Activated CD8-positive, alpha-beta memory T cell treated with anti-CD3 and anti-CD28 coated beads for 36 hours (primary cell): Measurements from ENCODE around the gene KPNB1. TPM values are rescaled to one million over a fixed set of nuclear protein-coding genes. Genes with fewer than 3 reads are reported as not detected.

Source experiments
- CTCF ChIA-PET: fragments of 350-600 bp; sonication (Branson Sonifier 250); formaldehyde crosslinking; loops from one replicate; lab custom pipeline; 2021; ENCODE audit warnings: antibody characterized with exemption; lab: Charles Lee
- POLR2A ChIA-PET: fragments of 350-600 bp; sonication (Branson Sonifier 250); formaldehyde crosslinking; loops from one replicate; lab custom pipeline; 2021; ENCODE audit warnings: antibody characterized with exemption; lab: Charles Lee
- total RNA-seq, 2 experiments: library from RNA; stranded (reverse); gene quantifications; one replicate each; pipeline ENCODE4 v1.2.3, GENCODE V29; 2021

KPNB1 gene
- total RNA-seq, 2 experiments from 2014 or later = 844 to 864 TPM

GRCh38 chr17:47724705-47725104 lies 75.0 kb downstream of the KPNB1 start:
- CTCF ChIA-PET = interaction anchor here (0.6 to 2.4 kb wide), 5 partner anchors 9 to 60 kb away, joined by 3 to 8 read pairs (median 4); no protein-coding TSS in a partner anchor
- POLR2A ChIA-PET = no interaction called here

GRCh38 chr17:47725446-47726111 lies 75.9 kb downstream of the KPNB1 start:
- ChIA-PET CTCF (interaction anchor here (0.6 to 2.4 kb wide), 5 partner anchors 9 to 31 kb away, joined by 3 to 8 read pairs (median 4); no protein-coding TSS in a partner anchor), POLR2A (no interaction called here)

DNA sequence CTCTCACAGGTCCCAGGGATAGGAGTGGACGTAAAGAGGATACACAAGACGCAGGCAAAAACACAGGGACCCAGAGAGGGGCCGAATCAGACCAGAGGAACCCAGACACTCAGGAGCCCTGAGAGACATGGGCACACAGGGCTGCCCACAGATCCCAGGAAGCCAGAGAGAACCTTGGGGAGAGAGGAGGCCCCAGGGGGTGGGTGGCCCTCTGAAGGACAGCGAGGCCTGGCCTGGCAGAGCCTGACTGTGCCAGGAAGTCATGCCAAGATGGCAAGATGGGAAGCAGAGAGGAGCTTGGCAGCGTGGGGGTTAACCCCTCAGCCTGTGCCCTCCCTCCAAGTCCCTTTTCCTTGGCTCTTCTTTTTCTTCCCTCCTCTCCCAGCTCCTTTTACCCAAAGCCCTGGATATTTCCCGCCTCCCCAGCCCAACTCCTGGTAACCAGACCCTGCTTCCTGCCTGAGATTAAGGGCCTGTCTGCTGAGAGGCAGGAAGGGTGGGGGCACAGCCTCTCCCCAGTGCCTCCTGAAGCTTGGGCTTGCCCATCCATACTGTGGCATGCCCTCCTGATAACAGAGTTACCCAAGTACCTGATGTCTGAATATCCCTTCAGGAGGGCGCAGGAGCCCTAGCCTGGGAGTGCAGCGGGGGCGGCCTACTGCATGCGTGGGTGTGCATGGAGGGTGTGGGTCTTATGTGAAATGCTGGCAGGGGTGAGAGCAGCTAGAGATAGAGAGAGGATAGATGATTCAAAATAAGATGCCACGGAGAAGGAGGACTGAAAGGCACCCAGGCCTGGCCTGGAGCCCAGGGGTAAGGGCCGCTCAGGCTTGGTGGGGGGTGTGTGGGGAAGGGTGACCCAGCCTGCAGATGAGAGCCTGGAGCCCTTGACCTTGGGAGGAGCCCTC lies 77.3 kb downstream of the KPNB1 start:
- POLR2A ChIA-PET = interaction anchor here (0.6 to 0.7 kb wide), 2 partner anchors 26 to 117 kb away, joined by 3 to 5 read pairs; no protein-coding TSS in a partner anchor

GRCh38 chr17:47727704-47728036 lies 78.0 kb downstream of the KPNB1 start:
- POLR2A ChIA-PET = interaction anchor here (0.6 kb wide), 1 partner anchor 117 kb away, joined by 5 read pairs; no protein-coding TSS in a partner anchor
- CTCF ChIA-PET = interaction anchor here (0.6 to 2.7 kb wide), 5 partner anchors 10 to 41 kb away, joined by 3 to 8 read pairs (median 3); no protein-coding TSS in a partner anchor

More for the DNA sequence above, 77.3 kb downstream of the KPNB1 start:
- CTCF ChIA-PET = interaction anchor here (1.0 to 2.7 kb wide), 4 partner anchors 8 to 27 kb away, joined by 3 to 8 read pairs (median 6); no protein-coding TSS in a partner anchor

DNA sequence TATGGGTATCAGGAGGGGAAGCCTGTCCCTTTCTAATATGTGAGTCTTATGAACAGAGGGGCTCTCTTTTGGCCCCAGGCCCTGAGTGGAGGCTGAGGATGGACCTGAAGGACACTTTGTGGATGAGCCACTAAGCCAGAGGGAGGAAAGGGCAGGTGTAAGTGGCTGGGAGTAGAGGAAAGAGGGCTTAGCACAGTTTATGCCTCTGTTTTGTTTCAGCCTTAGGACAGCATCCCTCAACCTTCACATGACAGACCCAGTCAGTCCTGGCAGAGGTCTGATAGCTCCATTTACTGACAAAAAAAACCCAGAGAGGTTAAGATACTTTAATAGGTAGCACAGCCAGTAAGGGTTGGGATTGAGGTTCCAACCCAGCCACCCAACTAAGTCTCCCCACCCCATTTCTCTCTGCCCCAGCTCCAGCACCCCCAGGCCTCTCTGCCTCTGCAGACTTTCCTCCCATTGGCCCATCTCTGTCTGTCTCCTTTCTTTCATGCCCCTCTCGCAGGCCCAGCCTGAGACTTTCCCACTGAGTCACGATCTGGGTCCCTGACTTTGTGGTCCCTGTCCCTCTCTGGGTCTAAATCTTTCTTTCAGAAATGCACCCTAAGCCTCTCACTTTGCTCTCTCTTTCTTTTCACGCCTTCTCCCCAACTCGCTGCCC lies 78.6 kb downstream of the KPNB1 start:
- ChIA-PET CTCF (interaction anchor here (0.6 to 2.7 kb wide), 5 partner anchors 9 to 40 kb away, joined by 3 to 8 read pairs (median 3); no protein-coding TSS in a partner anchor), POLR2A (no interaction called here)

- CTCF ChIA-PET = interaction anchor here (1.0 to 2.7 kb wide), 2 partner anchors 29 to 61 kb away, joined by 3 to 8 read pairs; no protein-coding TSS in a partner anchor
- POLR2A ChIA-PET = no interaction called here
These were observed 79.8 kb downstream of the KPNB1 start for GRCh38 chr17:47729476-47729875.

GRCh38 chr17:47730681-47731080 lies 81.0 kb downstream of the KPNB1 start:
- POLR2A ChIA-PET = interaction anchor here (0.7 kb wide), 1 partner anchor 60 kb away, joined by 3 read pairs; no protein-coding TSS in a partner anchor

GRCh38 chr17:47731396-47731795 lies 81.7 kb downstream of the KPNB1 start:
- CTCF ChIA-PET = interaction anchor here (2.6 to 3.7 kb wide), 5 partner anchors 9 to 31 kb away, joined by 15 to 30 read pairs (median 26); no protein-coding TSS in a partner anchor
- POLR2A ChIA-PET = interaction anchor here (0.5 to 2.2 kb wide), 3 partner anchors 12 to 67 kb away, joined by 3 to 16 read pairs (median 6); no protein-coding TSS in a partner anchor

More at GRCh38 chr17:47730681-47731080, 81.0 kb downstream of the KPNB1 start:
- CTCF ChIA-PET = interaction anchor here (3.1 to 3.7 kb wide), 4 partner anchors 11 to 30 kb away, joined by 26 to 30 read pairs (median 27); no protein-coding TSS in a partner anchor

- POLR2A ChIA-PET = interaction anchor here (0.7 to 2.2 kb wide), 11 partner anchors 9 to 525 kb away, joined by 3 to 29 read pairs (median 5); partner anchors contain the start of gene KPNB1
- CTCF ChIA-PET = interaction anchor here (0.7 to 3.7 kb wide), 16 partner anchors 9 to 82 kb away, joined by 3 to 30 read pairs (median 7); partner anchors contain the start of gene KPNB1
These were observed 82.8 kb downstream of the KPNB1 start for GRCh38 chr17:47732399-47733046.

DNA sequence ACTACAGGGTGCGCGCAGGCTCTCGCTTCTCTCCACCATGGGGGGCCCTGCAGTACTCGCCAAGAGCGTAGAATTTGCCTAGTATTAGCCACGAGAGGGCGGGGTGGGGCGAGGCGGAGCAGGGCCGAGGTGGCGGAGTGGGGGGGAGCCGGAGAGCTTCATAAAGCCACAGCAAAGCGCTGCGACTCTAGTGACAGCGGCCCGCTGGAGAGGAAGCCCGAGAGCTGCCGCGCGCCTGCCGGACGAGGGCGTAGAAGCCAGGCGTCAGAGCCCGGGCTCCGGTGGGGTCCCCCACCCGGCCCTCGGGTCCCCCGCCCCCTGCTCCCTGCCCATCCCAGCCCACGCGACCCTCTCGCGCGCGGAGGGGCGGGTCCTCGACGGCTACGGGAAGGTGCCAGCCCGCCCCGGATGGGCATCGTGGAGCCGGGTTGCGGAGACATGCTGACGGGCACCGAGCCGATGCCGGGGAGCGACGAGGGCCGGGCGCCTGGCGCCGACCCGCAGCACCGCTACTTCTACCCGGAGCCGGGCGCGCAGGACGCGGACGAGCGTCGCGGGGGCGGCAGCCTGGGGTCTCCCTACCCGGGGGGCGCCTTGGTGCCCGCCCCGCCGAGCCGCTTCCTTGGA lies 83.4 kb downstream of the KPNB1 start, which contains the start of gene TBX21:
Gene TBX21, plus strand, starts transcription at position 190 of the 627 bp plus-strand sequence. Its CDS starts 219 bp downstream, at position 409.
- ChIA-PET CTCF (interaction anchor here (0.5 to 3.7 kb wide), 18 partner anchors 9 to 691 kb away, joined by 3 to 30 read pairs (median 6); partner anchors contain the start of gene KPNB1), POLR2A (interaction anchor here (0.7 to 2.2 kb wide), 11 partner anchors 9 to 526 kb away, joined by 3 to 29 read pairs (median 5); partner anchors contain the start of gene KPNB1)

- CTCF ChIA-PET = interaction anchor here (0.5 to 4.3 kb wide), 19 partner anchors 8 to 690 kb away, joined by 3 to 30 read pairs (median 7); partner anchors contain the start of gene KPNB1
These were observed 84.1 kb downstream of the KPNB1 start for GRCh38 chr17:47733674-47734410.

DNA sequence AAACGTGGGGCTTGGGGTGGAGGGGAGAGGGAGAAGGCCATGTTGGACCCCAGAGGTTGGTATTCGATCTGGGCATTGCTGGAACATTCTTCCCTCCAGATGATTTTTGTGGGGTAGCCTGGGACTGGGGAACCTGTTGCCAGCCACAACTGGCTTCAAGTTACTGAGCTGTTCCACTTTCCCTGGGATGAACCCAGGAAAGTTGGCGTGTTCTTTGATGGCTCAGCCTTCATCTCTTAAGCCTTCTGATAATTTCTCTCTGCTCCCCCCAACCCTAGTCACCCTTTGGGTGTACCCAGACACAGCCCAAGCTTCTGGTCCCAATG lies 85.4 kb downstream of the KPNB1 start:
- POLR2A ChIA-PET = interaction anchor here (1.0 to 2.2 kb wide), 2 partner anchors 34 to 86 kb away, joined by 3 to 7 read pairs; no protein-coding TSS in a partner anchor
- CTCF ChIA-PET = interaction anchor here (0.8 to 4.3 kb wide), 8 partner anchors 9 to 79 kb away, joined by 3 to 27 read pairs (median 6); no protein-coding TSS in a partner anchor

More at GRCh38 chr17:47733674-47734410, 84.1 kb downstream of the KPNB1 start:
- POLR2A ChIA-PET = interaction anchor here (1.0 to 2.2 kb wide), 8 partner anchors 8 to 85 kb away, joined by 3 to 29 read pairs (median 11); partner anchors contain the start of gene KPNB1
